Natural killer cell (primary cell): Measurements from ENCODE around the gene MYH6. TPM values are rescaled to one million over a fixed set of nuclear protein-coding genes. Genes with fewer than 3 reads are reported as not detected.

Source experiments
- ATAC-seq, 3 donors: fragments of 150-1000 bp in 2 of 3; fragments of 200-7000 bp in 1 of 3; cut with Tn5 transposase; 1 replicate in 1 of 3; 2 replicates in 2 of 3; pipeline ENCODE4 v1.10.0; 2021; ENCODE audit warnings: mild to moderate bottlenecking in 2 of 3, moderate library complexity in 2 of 3
- DNase-seq, 2 donors: peaks; one replicate each; pipeline versions ENCODE4 v3.0.0 to v3.0.0-alpha.2; 2013 to 2021; ENCODE audit warnings: mixed read lengths in 1 of 2
- H3K27ac ChIP-seq: one replicate; pipeline ENCODE4 v1.5.1; 2013; ENCODE audit warnings: mild to moderate bottlenecking, low read length
- H3K27me3 ChIP-seq: one replicate; pipeline ENCODE4 v1.6.1; 2013; ENCODE audit warnings: low read length; ENCODE audit not compliant: control insufficient read depth, insufficient read depth
- H3K36me3 ChIP-seq: one replicate; pipeline ENCODE4 v1.6.1; 2013; ENCODE audit warnings: low read length; ENCODE audit not compliant: control insufficient read depth, insufficient read depth
- H3K4me1 ChIP-seq: one replicate; pipeline ENCODE4 v1.6.1; 2013; ENCODE audit warnings: low read length; ENCODE audit not compliant: control insufficient read depth, insufficient read depth
- H3K4me3 ChIP-seq: one replicate; pipeline ENCODE4 v1.5.1; 2013; ENCODE audit warnings: low read length
- H3K9me3 ChIP-seq: one replicate; pipeline ENCODE4 v1.6.1; 2013; ENCODE audit warnings: low read length; ENCODE audit not compliant: control insufficient read depth, insufficient read depth
- H3K27ac Mint-ChIP-seq, 2 donors: one replicate each; pipeline ENCODE4 v1.8.0; 2022; ENCODE audit warnings: mild to moderate bottlenecking in 2 of 2, mixed read lengths in 2 of 2, moderate library complexity in 1 of 2
- H3K27me3 Mint-ChIP-seq, 2 donors: one replicate each; pipeline ENCODE4 v1.8.0; 2022; ENCODE audit warnings: low read depth in 2 of 2, mixed read lengths in 2 of 2
- H3K36me3 Mint-ChIP-seq: one replicate; pipeline ENCODE4 v1.8.0; 2022; ENCODE audit warnings: mixed read lengths
- H3K4me1 Mint-ChIP-seq, 2 donors: one replicate each; pipeline ENCODE4 v1.8.0; 2022; ENCODE audit warnings: mixed read lengths in 2 of 2
- H3K4me3 Mint-ChIP-seq: one replicate; pipeline ENCODE4 v1.8.0; 2022; ENCODE audit warnings: mild to moderate bottlenecking, moderate library complexity, mixed read lengths
- H3K9me3 Mint-ChIP-seq, 2 donors: one replicate each; pipeline ENCODE4 v1.8.0; 2022; ENCODE audit warnings: mixed read lengths in 2 of 2
- CTCF ChIP-seq: fragments of 200-600 bp; IDR thresholded peaks from one replicate; pipeline ENCODE4 v1.8.0; 2022; ENCODE audit warnings: antibody characterized with exemption
- WGBS: methylation state at CpG from one replicate; pipeline ENCODE4 v1.1.7; 2013; ENCODE audit warnings: missing lambda C conversion rate; ENCODE audit not compliant: insufficient coverage; 5-methylcytosine and 5-hydroxymethylcytosine counted together
- intact Hi-C: fragments of 100-400 bp; cut with micrococcal nuclease; formaldehyde crosslinking; loops from one replicate; pipeline ENCODE4 v1.14.2; 2022
- total RNA-seq, 4 donors: library from RNA; stranded (reverse); fragments of 120-200 nt in 1 of 4; gene quantifications; one replicate each; pipeline versions ENCODE4 v1.2.3 to v1.2.4, GENCODE V29; 2013 to 2022

The MYH6 gene
- total RNA-seq, 3 donors from 2014 or later (not counting 1 experiment from before 2014, with no cell fraction given): not detected

DNA sequence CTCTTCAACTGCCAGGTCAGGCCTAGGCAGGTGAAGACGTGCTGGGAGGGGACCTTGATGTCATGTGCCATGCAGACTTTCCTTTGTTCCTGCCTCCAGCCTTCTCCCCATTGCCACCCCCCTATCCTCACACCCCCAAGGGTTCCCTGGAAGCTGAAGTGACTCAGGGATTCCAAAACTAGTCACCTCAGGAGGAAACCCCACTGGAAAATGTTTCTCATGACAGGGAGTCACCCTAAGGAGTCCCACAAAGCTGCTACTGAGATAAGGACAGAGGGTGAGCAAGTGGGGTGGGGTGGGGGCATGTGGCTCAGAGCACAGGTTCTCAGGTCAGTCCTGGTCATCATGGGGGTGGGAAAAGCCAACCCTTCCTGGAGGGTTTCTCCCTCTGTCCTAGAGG, 37.9 kb downstream of the MYH6 start:
- Mint-ChIP-seq H3K4me3 (no peak overlapping the region), H3K36me3 (no peaks in the 10 kb centered on the region), H3K27me3 (peaks cover 22 to 28% of the 10 kb centered on the region in 2 donors), H3K27ac (no peak overlapping the region), H3K9me3 (no peaks in the 10 kb centered on the region), H3K4me1 (no peaks in the 10 kb centered on the region)
- no peaks in the 10 kb centered on the region for H3K9me3 ChIP-seq
- ATAC-seq: no peak
- WGBS: 69% methylated on average over 1 of the region's 1 CpG
- no peaks in the 10 kb centered on the region for H3K27me3 ChIP-seq
- no peak overlapping the region for H3K27ac ChIP-seq
- no peak overlapping the region for H3K4me3 ChIP-seq
- DNase-seq: no peak
- intact Hi-C loops: no loop called here
- no peak for TF ChIP-seq CTCF
- no peaks in the 10 kb centered on the region for H3K36me3 ChIP-seq
- no peaks in the 10 kb centered on the region for H3K4me1 ChIP-seq

GRCh38 chr14:23366426-23366921, 41.6 kb downstream of the MYH6 start:
- WGBS: 75% methylated on average over 34 of the region's 34 CpGs
- Histone ChIP-seq H3K27ac (no peak overlapping the region), H3K4me1 (no peaks in the 10 kb centered on the region), H3K36me3 (no peaks in the 10 kb centered on the region), H3K27me3 (peaks cover 5% of the 10 kb centered on the region), H3K4me3 (no peak overlapping the region), H3K9me3 (no peaks in the 10 kb centered on the region)
- H3K4me1 Mint-ChIP-seq: no peaks in the 10 kb centered on the region
- H3K27me3 Mint-ChIP-seq: peaks cover 29 to 36% of the 10 kb centered on the region in 2 donors
- no peaks in the 10 kb centered on the region for H3K9me3 Mint-ChIP-seq
- no peak for ATAC-seq
- H3K27ac Mint-ChIP-seq: no peak overlapping the region
- no peak for TF ChIP-seq CTCF
- H3K36me3 Mint-ChIP-seq: no peaks in the 10 kb centered on the region
- intact Hi-C loops: no loop called here
- no peak overlapping the region for H3K4me3 Mint-ChIP-seq
- DNase-seq: no peak

- no peak overlapping the region for H3K27ac ChIP-seq
- no peaks in the 10 kb centered on the region for H3K4me1 ChIP-seq
- Mint-ChIP-seq H3K36me3 (no peaks in the 10 kb centered on the region), H3K27me3 (peaks cover 31 to 32% of the 10 kb centered on the region in 2 donors), H3K27ac (no peak overlapping the region), H3K4me1 (no peaks in the 10 kb centered on the region), H3K9me3 (no peaks in the 10 kb centered on the region), H3K4me3 (no peak overlapping the region)
- peaks cover 5% of the 10 kb centered on the region for H3K27me3 ChIP-seq
- no peak for ATAC-seq
- TF ChIP-seq CTCF: no peak
- H3K4me3 ChIP-seq: no peak overlapping the region
- no peaks in the 10 kb centered on the region for H3K9me3 ChIP-seq
- WGBS: 8% methylated on average over 46 of the region's 51 CpGs
- no peaks in the 10 kb centered on the region for H3K36me3 ChIP-seq
- intact Hi-C loops: no loop called here
- DNase-seq: no peak
Measured at GRCh38 chr14:23365732-23366425, 42.2 kb downstream of the MYH6 start.
